ENCODE measurements around the gene HTR1B.

Gene HTR1B

GRCh38 chr6:77466055-77466450, 2.8 kb upstream of the HTR1B start:
- Histone ChIP-seq H3K27me3 (ENCODE audit: insufficient read depth, low read length) (peaks cover 63% of the 10 kb centered on the region), H3K9me3 (ENCODE audit: low read length) (no peaks in the 10 kb centered on the region)

GRCh38 chr6:77464495-77464867, 1.2 kb upstream of the HTR1B start:
- H3K9me3 ChIP-seq (ENCODE audit: low read length): no peaks in the 10 kb centered on the region

More at GRCh38 chr6:77466055-77466450, 2.8 kb upstream of the HTR1B start:
- H3K4me3 ChIP-seq (ENCODE audit: low read length): peak overlapping the region; percentile 57
- no peaks in the 10 kb centered on the region for H3K36me3 ChIP-seq (ENCODE audit: insufficient read depth, low read length)
- peaks cover 10% of the 10 kb centered on the region for H3K4me1 ChIP-seq (ENCODE audit: insufficient read depth, low read length)
- peak overlapping the region; percentile 86 for H2AFZ ChIP-seq (ENCODE audit: low read depth, low read length)

GRCh38 chr6:77463861-77464494, 687 bp upstream of the HTR1B start:
- Histone ChIP-seq H3K4me1 (ENCODE audit: insufficient read depth, low read length) (peaks cover 10% of the 10 kb centered on the region), H3K4me3 (ENCODE audit: low read length) (peak overlapping the region; percentile 42), H2AFZ (ENCODE audit: low read depth, low read length) (peak overlapping the region; percentile 91), H3K36me3 (ENCODE audit: insufficient read depth, low read length) (no peaks in the 10 kb centered on the region), H3K27me3 (ENCODE audit: insufficient read depth, low read length) (peaks cover 64% of the 10 kb centered on the region), H3K9me3 (ENCODE audit: low read length) (no peaks in the 10 kb centered on the region)

More at GRCh38 chr6:77464495-77464867, 1.2 kb upstream of the HTR1B start:
- no peaks in the 10 kb centered on the region for H3K36me3 ChIP-seq (ENCODE audit: insufficient read depth, low read length)
- H3K4me1 ChIP-seq (ENCODE audit: insufficient read depth, low read length): peaks cover 10% of the 10 kb centered on the region
- H2AFZ ChIP-seq (ENCODE audit: low read depth, low read length): peak overlapping the region; percentile 91
- H3K4me3 ChIP-seq (ENCODE audit: low read length): peak overlapping the region; percentile 42
- H3K27me3 ChIP-seq (ENCODE audit: insufficient read depth, low read length): peaks cover 64% of the 10 kb centered on the region

- Histone ChIP-seq H3K4me3 (ENCODE audit: low read length) (no peak overlapping the region), H3K36me3 (ENCODE audit: insufficient read depth, low read length) (no peaks in the 10 kb centered on the region), H3K27me3 (ENCODE audit: insufficient read depth, low read length) (peaks cover 64% of the 10 kb centered on the region), H3K4me1 (ENCODE audit: insufficient read depth, low read length) (peaks cover 10% of the 10 kb centered on the region), H3K9me3 (ENCODE audit: low read length) (no peaks in the 10 kb centered on the region), H2AFZ (ENCODE audit: low read depth, low read length) (no peak overlapping the region)
Observed at GRCh38 chr6:77462359-77463307, 658 bp downstream of the HTR1B start.

- Histone ChIP-seq H3K36me3 (ENCODE audit: insufficient read depth, low read length) (no peaks in the 10 kb centered on the region), H3K4me1 (ENCODE audit: insufficient read depth, low read length) (peaks cover 10% of the 10 kb centered on the region), H3K27me3 (ENCODE audit: insufficient read depth, low read length) (peaks cover 55% of the 10 kb centered on the region), H3K4me3 (ENCODE audit: low read length) (no peak overlapping the region), H2AFZ (ENCODE audit: low read depth, low read length) (no peak overlapping the region), H3K9me3 (ENCODE audit: low read length) (no peaks in the 10 kb centered on the region)
Observed at GRCh38 chr6:77461796-77462195, 1.5 kb downstream of the HTR1B start.

GRCh38 chr6:77458421-77458820, 4.9 kb downstream of the HTR1B start:
- Histone ChIP-seq H2AFZ (ENCODE audit: low read depth, low read length) (no peak overlapping the region), H3K4me1 (ENCODE audit: insufficient read depth, low read length) (no peaks in the 10 kb centered on the region), H3K27me3 (ENCODE audit: insufficient read depth, low read length) (peaks cover 23% of the 10 kb centered on the region), H3K9me3 (ENCODE audit: low read length) (no peaks in the 10 kb centered on the region), H3K36me3 (ENCODE audit: insufficient read depth, low read length) (no peaks in the 10 kb centered on the region), H3K4me3 (ENCODE audit: low read length) (no peak overlapping the region)

- no peaks in the 10 kb centered on the region for H3K9me3 ChIP-seq (ENCODE audit: low read length)
- no peaks in the 10 kb centered on the region for H3K36me3 ChIP-seq (ENCODE audit: insufficient read depth, low read length)
- peaks cover 17% of the 10 kb centered on the region for H3K27me3 ChIP-seq (ENCODE audit: insufficient read depth, low read length)
- no peaks in the 10 kb centered on the region for H3K4me1 ChIP-seq (ENCODE audit: insufficient read depth, low read length)
- H3K4me3 ChIP-seq (ENCODE audit: low read length): no peak overlapping the region
- H2AFZ ChIP-seq (ENCODE audit: low read depth, low read length): no peak overlapping the region
Observed at GRCh38 chr6:77457720-77458349, 5.5 kb downstream of the HTR1B start.

GRCh38 chr6:77456531-77457248, 6.6 kb downstream of the HTR1B start:
- Histone ChIP-seq H3K9me3 (ENCODE audit: low read length) (no peaks in the 10 kb centered on the region), H3K4me1 (ENCODE audit: insufficient read depth, low read length) (no peaks in the 10 kb centered on the region)

GRCh38 chr6:77455271-77455670, 8.0 kb downstream of the HTR1B start:
- Histone ChIP-seq H3K9me3 (ENCODE audit: low read length) (no peaks in the 10 kb centered on the region), H3K36me3 (ENCODE audit: insufficient read depth, low read length) (no peaks in the 10 kb centered on the region), H3K4me3 (ENCODE audit: low read length) (no peak overlapping the region), H2AFZ (ENCODE audit: low read depth, low read length) (no peak overlapping the region), H3K4me1 (ENCODE audit: insufficient read depth, low read length) (no peaks in the 10 kb centered on the region), H3K27me3 (ENCODE audit: insufficient read depth, low read length) (no peaks in the 10 kb centered on the region)

More at GRCh38 chr6:77456531-77457248, 6.6 kb downstream of the HTR1B start:
- H2AFZ ChIP-seq (ENCODE audit: low read depth, low read length): no peak overlapping the region
- H3K4me3 ChIP-seq (ENCODE audit: low read length): no peak overlapping the region
- H3K36me3 ChIP-seq (ENCODE audit: insufficient read depth, low read length): no peaks in the 10 kb centered on the region
- H3K27me3 ChIP-seq (ENCODE audit: insufficient read depth, low read length): peaks cover 6% of the 10 kb centered on the region

- no peak overlapping the region for H3K4me3 ChIP-seq (ENCODE audit: low read length)
- H3K27me3 ChIP-seq (ENCODE audit: insufficient read depth, low read length): no peaks in the 10 kb centered on the region
- no peaks in the 10 kb centered on the region for H3K4me1 ChIP-seq (ENCODE audit: insufficient read depth, low read length)
- no peak overlapping the region for H2AFZ ChIP-seq (ENCODE audit: low read depth, low read length)
- H3K9me3 ChIP-seq (ENCODE audit: low read length): no peaks in the 10 kb centered on the region
- no peaks in the 10 kb centered on the region for H3K36me3 ChIP-seq (ENCODE audit: insufficient read depth, low read length)
Observed at GRCh38 chr6:77454386-77454785, 8.9 kb downstream of the HTR1B start.

GRCh38 chr6:77451466-77451865, 11.8 kb downstream of the HTR1B start:
- H3K9me3 ChIP-seq (ENCODE audit: low read length): no peaks in the 10 kb centered on the region

GRCh38 chr6:77450924-77451323, 12.4 kb downstream of the HTR1B start:
- H3K4me3 ChIP-seq (ENCODE audit: low read length): no peak overlapping the region
- H3K9me3 ChIP-seq (ENCODE audit: low read length): no peaks in the 10 kb centered on the region
- H3K27me3 ChIP-seq (ENCODE audit: insufficient read depth, low read length): no peaks in the 10 kb centered on the region
- H3K36me3 ChIP-seq (ENCODE audit: insufficient read depth, low read length): no peaks in the 10 kb centered on the region
- no peak overlapping the region for H2AFZ ChIP-seq (ENCODE audit: low read depth, low read length)
- no peaks in the 10 kb centered on the region for H3K4me1 ChIP-seq (ENCODE audit: insufficient read depth, low read length)

More at GRCh38 chr6:77451466-77451865, 11.8 kb downstream of the HTR1B start:
- no peaks in the 10 kb centered on the region for H3K36me3 ChIP-seq (ENCODE audit: insufficient read depth, low read length)
- no peak overlapping the region for H2AFZ ChIP-seq (ENCODE audit: low read depth, low read length)
- no peak overlapping the region for H3K4me3 ChIP-seq (ENCODE audit: low read length)
- no peaks in the 10 kb centered on the region for H3K4me1 ChIP-seq (ENCODE audit: insufficient read depth, low read length)
- no peaks in the 10 kb centered on the region for H3K27me3 ChIP-seq (ENCODE audit: insufficient read depth, low read length)

Measured in neuron (in vitro differentiated cells).